Measurements from ENCODE around the gene DOCK4.

DOCK4 gene

GRCh38 chr7:112190120-112190519, 16.1 kb downstream of the DOCK4 start:
- no peak for DNase-seq (ENCODE audit: low read depth, low spot score)

- no peak for DNase-seq (ENCODE audit: low read depth, low spot score)
Observed at GRCh38 chr7:112189691-112190090, 16.5 kb downstream of the DOCK4 start.

GRCh38 chr7:112188257-112188656, 17.9 kb downstream of the DOCK4 start:
- DNase-seq (ENCODE audit: low read depth, low spot score) = no peak

- DNase-seq (ENCODE audit: low read depth, low spot score) = no peak
Observed at GRCh38 chr7:112186300-112186699, 19.9 kb downstream of the DOCK4 start.

- no peak for DNase-seq (ENCODE audit: low read depth, low spot score)
Observed at GRCh38 chr7:112185005-112185834, 21.0 kb downstream of the DOCK4 start.

GRCh38 chr7:112184455-112184854, 21.7 kb downstream of the DOCK4 start:
- no peak for DNase-seq (ENCODE audit: low read depth, low spot score)

- no peak for DNase-seq (ENCODE audit: low read depth, low spot score)
Observed at GRCh38 chr7:112183266-112183665, 22.9 kb downstream of the DOCK4 start.

GRCh38 chr7:112182749-112183148, 23.4 kb downstream of the DOCK4 start:
- no peak for DNase-seq (ENCODE audit: low read depth, low spot score)

- no peak for DNase-seq (ENCODE audit: low read depth, low spot score)
Observed at GRCh38 chr7:112180223-112180622, 26.0 kb downstream of the DOCK4 start.

GRCh38 chr7:112176693-112177415, 29.3 kb downstream of the DOCK4 start:
- DNase-seq (ENCODE audit: low read depth, low spot score) = no peak

GRCh38 chr7:112176241-112176640, 30.0 kb downstream of the DOCK4 start:
- DNase-seq (ENCODE audit: low read depth, low spot score) = no peak

GRCh38 chr7:112174192-112174591, 32.0 kb downstream of the DOCK4 start:
- no peak for DNase-seq (ENCODE audit: low read depth, low spot score)

GRCh38 chr7:112173568-112173905, 32.7 kb downstream of the DOCK4 start:
- no peak for DNase-seq (ENCODE audit: low read depth, low spot score)

- DNase-seq (ENCODE audit: low read depth, low spot score) = no peak
Observed at GRCh38 chr7:112172870-112173567, 33.2 kb downstream of the DOCK4 start.

- no peak for DNase-seq (ENCODE audit: low read depth, low spot score)
Observed at GRCh38 chr7:112171673-112172072, 34.5 kb downstream of the DOCK4 start.

GRCh38 chr7:112168915-112169314, 37.3 kb downstream of the DOCK4 start:
- DNase-seq (ENCODE audit: low read depth, low spot score) = no peak

GRCh38 chr7:112167147-112167546, 39.1 kb downstream of the DOCK4 start:
- DNase-seq (ENCODE audit: low read depth, low spot score) = no peak

GRCh38 chr7:112162784-112163506, 43.3 kb downstream of the DOCK4 start:
- DNase-seq (ENCODE audit: low read depth, low spot score) = no peak

- peak; percentile 86 for DNase-seq (ENCODE audit: low read depth, low spot score)
Observed at GRCh38 chr7:112162142-112162766, 43.9 kb downstream of the DOCK4 start.

GRCh38 chr7:112161253-112162141, 44.7 kb downstream of the DOCK4 start:
- DNase-seq (ENCODE audit: low read depth, low spot score) = peak; percentile 37
